ENCODE data around the gene TRIM75. TPM values are rescaled to one million over a fixed set of nuclear protein-coding genes. Genes with fewer than 3 reads are reported as not detected.
"Not testable (repeated sequence)": the region's sequence is repeated elsewhere in the genome, so short reads cannot be mapped to it uniquely, and the experiment has no call there.

TRIM75 gene
- total RNA-seq, 4 donors from 2014 or later = not detected

DNA sequence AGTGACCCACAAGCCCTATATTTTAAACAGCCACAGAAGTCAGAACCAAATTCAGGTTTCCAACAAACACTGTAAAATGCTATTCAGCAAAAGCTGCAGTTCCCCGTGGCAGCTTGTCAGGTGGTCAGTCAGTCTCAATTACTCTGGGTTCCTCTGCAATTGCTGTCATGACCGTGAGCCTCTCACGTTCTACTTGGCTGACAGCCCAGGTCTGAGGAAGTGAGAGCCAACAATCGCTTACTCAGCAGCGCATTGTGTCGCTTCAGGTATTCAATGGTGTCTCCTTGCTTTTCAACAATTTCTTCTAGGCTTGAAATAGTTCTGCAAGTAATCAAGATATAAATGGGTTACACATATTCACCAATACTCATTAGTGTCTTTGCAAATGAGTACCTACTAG is 25.8 kb downstream of the TRIM75 start:
- intact Hi-C loops (cut with DNase I) = no loop called here
- Histone ChIP-seq H3K36me3 (no peaks in the 10 kb centered on the region), H3K4me3 (replicated peaks in 1 of 3) (no peak overlapping the region), H3K27ac (no peak overlapping the region), H3K27me3 (no peaks in the 10 kb centered on the region), H3K4me1 (peaks cover 0 to 6% of the 10 kb centered on the region in 2 donors), H3K9me3 (no peaks in the 10 kb centered on the region)
- TF ChIP-seq POLR2A (IDR thresholded peaks at IDR 0.05) = no peak
- TF ChIP-seq, protein P1, sequence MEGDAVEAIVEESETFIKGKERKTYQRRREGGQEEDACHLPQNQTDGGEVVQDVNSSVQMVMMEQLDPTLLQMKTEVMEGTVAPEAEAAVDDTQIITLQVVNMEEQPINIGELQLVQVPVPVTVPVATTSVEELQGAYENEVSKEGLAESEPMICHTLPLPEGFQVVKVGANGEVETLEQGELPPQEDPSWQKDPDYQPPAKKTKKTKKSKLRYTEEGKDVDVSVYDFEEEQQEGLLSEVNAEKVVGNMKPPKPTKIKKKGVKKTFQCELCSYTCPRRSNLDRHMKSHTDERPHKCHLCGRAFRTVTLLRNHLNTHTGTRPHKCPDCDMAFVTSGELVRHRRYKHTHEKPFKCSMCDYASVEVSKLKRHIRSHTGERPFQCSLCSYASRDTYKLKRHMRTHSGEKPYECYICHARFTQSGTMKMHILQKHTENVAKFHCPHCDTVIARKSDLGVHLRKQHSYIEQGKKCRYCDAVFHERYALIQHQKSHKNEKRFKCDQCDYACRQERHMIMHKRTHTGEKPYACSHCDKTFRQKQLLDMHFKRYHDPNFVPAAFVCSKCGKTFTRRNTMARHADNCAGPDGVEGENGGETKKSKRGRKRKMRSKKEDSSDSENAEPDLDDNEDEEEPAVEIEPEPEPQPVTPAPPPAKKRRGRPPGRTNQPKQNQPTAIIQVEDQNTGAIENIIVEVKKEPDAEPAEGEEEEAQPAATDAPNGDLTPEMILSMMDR (IDR thresholded peaks at IDR 0.05) = no peak
- DNase-seq = peak; percentile 80 to 83
- WGBS, 2 donors = 26 to 27% methylated on average over 6 of the region's 6 CpGs

DNA sequence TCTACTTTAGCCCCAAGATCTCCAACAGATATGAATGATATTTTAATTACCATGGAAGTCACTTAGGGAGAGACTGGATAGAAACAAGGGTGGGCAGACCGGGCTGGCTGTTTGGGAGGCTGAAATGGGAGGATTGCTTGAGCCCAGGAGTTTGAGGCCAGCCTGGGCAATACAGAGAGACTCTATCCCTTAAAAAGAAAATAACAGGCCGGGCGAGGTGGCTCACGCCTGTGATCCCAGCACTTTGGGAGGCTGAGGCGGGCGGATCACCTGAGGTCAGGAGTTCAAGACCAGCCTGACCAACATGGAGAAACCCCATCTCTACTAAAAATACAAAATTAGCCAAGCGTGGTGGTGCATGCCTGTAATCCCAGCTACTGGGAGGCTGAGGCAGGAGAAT is 31.1 kb downstream of the TRIM75 start:
- intact Hi-C loops (cut with DNase I); H3K27me3 ChIP-seq; DNase-seq; H3K27ac ChIP-seq; H3K4me3 ChIP-seq (replicated peaks in 1 of 3); H3K4me1 ChIP-seq; H3K9me3 ChIP-seq: not testable (repeated sequence)
- peaks cover 29 to 30% of the 10 kb centered on the region in 2 donors for H3K36me3 ChIP-seq
- WGBS, 2 donors = 96% methylated on average over 7 of the region's 7 CpGs

DNA sequence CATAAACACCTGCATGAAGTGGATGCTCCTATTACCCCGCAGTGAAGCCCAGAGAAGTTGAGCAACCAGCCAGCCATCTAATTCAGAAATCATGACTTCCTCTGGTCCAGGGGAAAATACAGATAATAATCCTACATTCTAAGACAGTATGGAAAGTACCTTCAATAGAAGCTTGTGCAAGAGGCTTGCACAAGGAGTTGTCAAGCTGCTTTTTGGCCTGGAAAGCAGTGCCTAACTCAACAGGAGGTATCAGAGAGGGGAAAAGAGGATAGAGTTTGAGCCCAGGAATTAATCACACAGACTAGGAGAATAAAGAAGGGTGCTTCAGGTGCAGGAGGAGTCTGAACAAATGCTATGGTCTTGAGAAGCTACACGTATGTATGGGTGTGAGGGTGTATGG is 32.3 kb downstream of the TRIM75 start:
- intact Hi-C loops (cut with DNase I) = no loop called here
- Histone ChIP-seq H3K4me3 (replicated peaks in 1 of 3) (no peak overlapping the region), H3K36me3 (peaks cover 29 to 30% of the 10 kb centered on the region in 2 donors), H3K27ac (no peak overlapping the region), H3K27me3 (no peaks in the 10 kb centered on the region), H3K4me1 (no peaks in the 10 kb centered on the region), H3K9me3 (no peaks in the 10 kb centered on the region)
- WGBS, 2 donors = 95 to 98% methylated on average over 2 of the region's 2 CpGs
- no peak for DNase-seq
- no peak for TF ChIP-seq POLR2A (IDR thresholded peaks at IDR 0.05)
- TF ChIP-seq, protein P1 (IDR thresholded peaks at IDR 0.05) = no peak

DNA sequence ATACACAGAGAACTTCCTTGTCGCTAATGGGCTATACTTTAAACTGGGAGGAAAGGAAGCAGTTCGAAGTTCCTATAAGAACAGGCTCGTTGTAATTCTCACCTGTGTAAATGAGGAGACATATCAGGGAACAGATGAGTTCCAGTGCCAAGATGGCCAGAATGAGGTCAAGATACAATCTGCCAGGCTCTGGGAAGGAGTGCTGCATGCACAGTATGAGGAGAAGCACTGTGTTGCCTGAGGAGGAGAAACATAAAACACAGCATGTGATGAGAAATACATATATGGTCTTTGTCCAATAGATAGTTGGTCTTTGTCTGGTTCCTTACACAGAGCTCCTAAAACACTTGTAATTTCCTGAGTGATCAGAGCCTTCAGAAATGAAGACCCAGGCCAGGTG is 34.7 kb downstream of the TRIM75 start:
- intact Hi-C loops (cut with DNase I) = no loop called here
- no peak overlapping the region for H3K27ac ChIP-seq
- H3K27me3 ChIP-seq = no peaks in the 10 kb centered on the region
- WGBS, 2 donors = 92 to 93% methylated on average over 3 of the region's 3 CpGs
- H3K36me3 ChIP-seq = peaks cover 29 to 30% of the 10 kb centered on the region in 2 donors
- DNase-seq = no peak
- H3K9me3 ChIP-seq = no peaks in the 10 kb centered on the region
- TF ChIP-seq, protein P1 (IDR thresholded peaks at IDR 0.05) = no peak
- no peak overlapping the region for H3K4me3 ChIP-seq (replicated peaks in 1 of 3)
- no peaks in the 10 kb centered on the region for H3K4me1 ChIP-seq

DNA sequence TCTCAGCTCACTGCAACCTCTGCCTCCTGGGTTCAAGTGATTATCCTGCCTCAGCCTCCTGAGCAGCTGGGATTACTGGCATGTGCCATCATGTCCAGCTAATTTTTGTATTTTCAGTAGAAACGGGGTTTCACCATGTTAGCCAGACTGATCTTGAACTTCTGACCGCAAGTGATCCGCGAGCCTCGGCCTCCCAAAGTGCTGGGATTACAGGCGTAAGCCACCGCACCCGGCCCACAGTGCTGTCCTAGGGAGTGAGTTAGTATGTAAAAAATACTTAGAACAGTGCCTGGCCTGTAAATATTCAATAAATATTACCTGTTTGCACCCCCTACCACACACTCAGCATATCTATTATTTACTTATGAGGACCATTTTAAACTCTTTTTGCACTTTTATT is 38.5 kb downstream of the TRIM75 start:
- WGBS, 2 donors = 98% methylated on average over 8 of the region's 8 CpGs
- DNase-seq; H3K27ac ChIP-seq; H3K27me3 ChIP-seq; intact Hi-C loops (cut with DNase I); H3K4me3 ChIP-seq (replicated peaks in 1 of 3); H3K4me1 ChIP-seq; H3K9me3 ChIP-seq: not testable (repeated sequence)
- peaks cover 15 to 17% of the 10 kb centered on the region in 2 donors for H3K36me3 ChIP-seq

DNA sequence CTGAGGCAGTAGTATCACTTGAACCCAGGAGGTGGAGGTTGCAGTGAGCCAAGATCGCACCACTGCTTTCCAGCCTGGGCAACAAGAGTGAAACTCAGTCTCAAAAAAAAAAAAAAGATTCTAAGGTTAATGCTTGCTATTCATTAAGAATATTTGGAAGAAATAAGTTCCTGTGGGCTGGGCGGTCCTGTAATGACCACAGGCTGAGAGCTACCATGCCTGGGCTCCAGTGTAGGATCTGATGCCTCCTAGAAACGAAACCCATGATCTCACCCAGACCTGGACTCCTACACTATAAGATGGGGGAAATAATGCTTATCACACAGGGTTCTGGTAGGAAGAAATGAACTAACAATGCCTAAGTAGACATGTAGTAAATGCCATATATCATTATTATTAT is 41.2 kb downstream of the TRIM75 start:
- no peaks in the 10 kb centered on the region for H3K4me1 ChIP-seq
- no peaks in the 10 kb centered on the region for H3K9me3 ChIP-seq
- peaks cover 5 to 15% of the 10 kb centered on the region in 2 donors for H3K36me3 ChIP-seq
- no peak for DNase-seq
- TF ChIP-seq, protein P1 (IDR thresholded peaks at IDR 0.05) = no peak
- TF ChIP-seq POLR2A (IDR thresholded peaks at IDR 0.05) = no peak
- H3K27ac ChIP-seq = no peak overlapping the region
- whole genome bisulfite sequencing, 2 donors = 93 to 96% methylated on average over 3 of the region's 3 CpGs
- intact Hi-C loops (cut with DNase I) = no loop called here
- H3K27me3 ChIP-seq = no peaks in the 10 kb centered on the region
- H3K4me3 ChIP-seq (replicated peaks in 1 of 3) = no peak overlapping the region
